GF-D8 (cell line): ENCODE data around the gene ARHGEF6.

Experiments used
- DNase-seq: peaks from one replicate; lab custom pipeline; 2025; lab: John Stamatoyannopoulos, UW

Gene ARHGEF6

DNA sequence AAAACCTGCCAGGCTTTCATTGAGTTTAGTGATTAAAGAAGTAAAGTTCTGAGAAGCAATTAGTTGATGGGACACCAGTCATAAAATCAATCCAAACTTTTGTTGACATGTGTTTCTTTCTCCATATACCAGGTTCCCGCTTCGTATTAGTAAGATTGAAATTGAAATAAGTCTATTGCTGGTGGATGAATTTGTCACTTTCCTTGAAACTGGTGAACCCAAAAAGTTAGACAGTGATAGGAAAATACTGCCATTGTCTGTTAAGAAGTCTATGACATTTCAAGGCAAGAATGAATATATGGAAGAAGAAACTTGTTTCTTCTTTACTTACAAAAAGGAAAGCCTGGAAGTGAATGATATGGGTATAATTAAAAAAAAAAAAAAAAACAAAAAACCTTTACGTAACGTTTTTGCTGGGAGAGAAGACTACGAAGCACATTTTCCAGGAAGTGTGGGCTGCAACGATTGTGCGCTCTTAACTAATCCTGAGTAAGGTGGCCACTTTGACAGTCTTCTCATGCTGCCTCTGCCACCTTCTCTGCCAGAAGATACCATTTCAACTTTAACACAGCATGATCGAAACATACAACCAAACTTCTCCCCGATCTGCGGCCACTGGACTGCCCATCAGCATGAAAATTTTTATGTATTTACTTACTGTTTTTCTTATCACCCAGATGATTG, 132.9 kb downstream of the ARHGEF6 start, which contains the start of gene CD40LG:
TSS of gene CD40LG (plus strand) at position 482 of the 684 bp plus-strand sequence. CDS start at position 573, 91 bp downstream.
- DNase-seq, result no peak

DNA sequence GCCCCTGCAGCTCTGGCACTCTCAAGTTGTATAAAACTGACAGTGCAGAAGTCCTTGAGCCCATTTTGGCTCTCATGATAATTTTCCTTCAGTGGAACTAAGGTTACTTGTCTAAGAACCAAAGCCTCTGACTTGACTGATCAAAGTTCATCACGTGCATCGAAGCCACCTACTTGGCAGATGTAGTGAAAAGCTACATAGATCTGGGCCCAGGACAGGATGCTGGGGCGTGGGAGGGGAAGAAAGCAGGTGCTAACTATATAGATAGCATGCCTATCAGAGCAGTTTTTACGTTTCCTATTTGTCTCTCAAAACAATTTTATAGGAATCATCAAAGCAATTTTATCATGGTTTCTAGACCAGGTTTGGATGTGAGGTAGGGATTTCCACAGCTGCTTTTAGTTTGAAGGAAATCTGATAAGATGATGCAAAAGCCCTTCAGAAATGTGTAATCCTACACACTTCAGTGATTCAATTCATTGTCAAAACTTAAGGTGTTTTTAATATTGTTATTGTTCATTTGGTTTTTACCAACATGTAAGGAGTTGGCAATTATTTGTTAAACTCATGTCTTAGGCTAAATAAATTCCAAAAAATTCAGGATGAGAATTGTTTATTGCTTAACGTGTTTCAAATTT, 134.0 kb downstream of the ARHGEF6 start:
- no peak for DNase-seq

DNA sequence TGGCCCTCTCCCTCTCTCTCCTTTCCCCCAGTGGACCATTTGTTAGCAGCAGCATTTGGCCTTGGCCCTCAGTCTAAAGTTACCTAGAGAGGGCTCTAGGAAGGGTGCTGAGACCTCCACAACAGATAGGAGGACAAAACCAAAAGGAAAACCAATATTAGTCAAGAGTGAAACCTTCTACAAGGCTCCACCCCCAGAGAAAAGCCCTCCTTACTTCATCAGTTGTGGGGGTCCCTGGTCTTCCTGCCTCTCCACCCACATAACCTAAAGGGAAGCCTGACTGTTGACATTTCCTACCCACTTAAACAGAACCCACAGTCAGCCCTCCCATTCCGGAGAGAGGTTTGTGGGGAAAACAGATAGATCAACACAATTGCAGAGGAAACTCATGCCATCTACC, 137.5 kb downstream of the ARHGEF6 start:
- DNase-seq, result peak; percentile 4

DNA sequence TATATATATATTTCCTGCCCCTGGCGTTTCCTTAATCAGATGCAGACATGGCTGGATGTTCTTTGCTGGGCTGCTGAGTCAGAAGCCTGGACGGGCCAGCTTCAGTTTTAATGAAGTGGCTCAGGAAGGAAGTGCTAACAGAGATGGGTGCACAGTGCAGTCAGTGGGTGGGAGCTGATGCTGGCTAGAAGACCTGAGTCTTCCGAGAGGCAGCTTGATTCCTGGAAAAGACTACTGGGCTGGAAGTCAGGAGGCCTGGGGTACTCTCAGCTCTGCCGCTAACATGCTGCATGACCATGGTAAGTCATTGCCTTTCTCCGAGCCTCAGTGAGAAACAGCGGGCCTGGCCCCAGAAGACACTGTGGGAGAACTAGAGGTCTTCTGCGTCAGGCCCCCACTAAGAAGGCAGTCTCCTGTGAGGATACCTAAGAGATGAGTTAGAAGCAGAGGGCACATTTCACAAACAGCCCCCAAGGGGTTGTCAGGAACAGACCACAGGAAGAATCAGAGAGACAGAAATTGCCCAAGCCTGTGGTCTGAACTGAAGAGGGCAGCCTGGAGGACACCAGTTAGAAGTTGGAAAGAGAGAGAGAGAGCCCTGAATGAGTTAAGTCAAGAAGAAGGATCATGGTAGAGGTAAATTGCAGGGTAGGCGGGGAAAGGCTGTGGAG, 141.1 kb downstream of the ARHGEF6 start:
- DNase-seq, result peak; percentile 7

DNA sequence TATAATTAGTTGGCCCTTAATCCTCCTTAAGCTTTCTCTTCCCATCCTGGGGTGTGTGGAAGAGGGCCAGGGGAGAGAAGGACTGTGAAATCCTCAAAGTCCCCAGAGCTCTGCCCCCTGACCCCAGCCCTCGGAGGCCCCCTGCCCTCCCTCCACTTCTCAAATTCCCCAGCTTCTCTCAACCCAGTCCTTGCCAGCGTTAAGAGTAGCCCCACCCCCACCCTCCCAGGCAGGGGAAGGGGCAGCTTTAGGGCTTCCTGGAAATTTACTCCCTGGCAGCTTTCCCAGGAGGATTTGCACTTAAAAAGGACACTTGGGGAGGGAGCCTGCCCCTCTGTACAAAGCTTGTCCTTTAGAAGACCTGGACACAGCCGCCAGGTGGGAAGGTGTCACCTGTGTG, 144.6 kb downstream of the ARHGEF6 start:
- DNase-seq, result no peak

DNA sequence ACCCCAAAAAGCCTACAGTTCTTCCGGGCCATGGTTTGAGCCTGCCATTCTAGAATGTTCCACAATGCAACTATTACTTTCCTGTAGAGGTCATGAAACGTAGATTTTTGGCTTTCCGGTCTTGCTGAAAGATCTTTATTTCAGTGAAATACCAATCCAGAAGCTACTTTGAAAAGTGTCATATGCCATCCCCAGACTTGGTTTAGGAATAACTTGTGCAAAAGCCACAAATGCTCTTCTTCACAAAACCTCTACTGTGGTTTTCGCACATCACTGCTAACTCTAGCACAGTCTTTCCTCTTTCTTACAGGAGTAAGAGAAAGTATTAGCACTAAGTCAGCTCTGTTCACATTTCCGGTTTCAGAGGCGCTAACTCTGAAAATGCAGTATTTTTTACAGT, 145.5 kb downstream of the ARHGEF6 start:
- no peak for DNase-seq

DNA sequence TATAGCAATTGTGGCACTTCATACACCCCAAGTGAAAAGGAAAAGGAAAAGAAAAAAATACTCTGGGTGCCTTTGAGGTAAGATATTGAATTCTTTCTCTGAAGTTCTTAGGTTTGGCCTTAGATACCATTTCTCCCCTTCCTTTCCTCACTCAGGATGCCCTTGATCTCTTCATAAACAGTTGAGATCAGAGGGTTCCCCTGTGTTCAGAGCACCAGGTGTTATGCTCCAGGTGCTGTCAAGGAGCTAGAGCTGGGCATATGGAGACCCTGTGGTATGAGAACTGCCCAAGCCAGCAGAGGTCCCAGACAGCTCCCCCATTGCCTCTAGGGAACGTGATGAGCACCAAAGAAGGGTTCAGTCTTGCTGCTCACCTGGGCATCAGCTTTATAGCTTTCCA, 149.9 kb downstream of the ARHGEF6 start:
- no peak for DNase-seq

DNA sequence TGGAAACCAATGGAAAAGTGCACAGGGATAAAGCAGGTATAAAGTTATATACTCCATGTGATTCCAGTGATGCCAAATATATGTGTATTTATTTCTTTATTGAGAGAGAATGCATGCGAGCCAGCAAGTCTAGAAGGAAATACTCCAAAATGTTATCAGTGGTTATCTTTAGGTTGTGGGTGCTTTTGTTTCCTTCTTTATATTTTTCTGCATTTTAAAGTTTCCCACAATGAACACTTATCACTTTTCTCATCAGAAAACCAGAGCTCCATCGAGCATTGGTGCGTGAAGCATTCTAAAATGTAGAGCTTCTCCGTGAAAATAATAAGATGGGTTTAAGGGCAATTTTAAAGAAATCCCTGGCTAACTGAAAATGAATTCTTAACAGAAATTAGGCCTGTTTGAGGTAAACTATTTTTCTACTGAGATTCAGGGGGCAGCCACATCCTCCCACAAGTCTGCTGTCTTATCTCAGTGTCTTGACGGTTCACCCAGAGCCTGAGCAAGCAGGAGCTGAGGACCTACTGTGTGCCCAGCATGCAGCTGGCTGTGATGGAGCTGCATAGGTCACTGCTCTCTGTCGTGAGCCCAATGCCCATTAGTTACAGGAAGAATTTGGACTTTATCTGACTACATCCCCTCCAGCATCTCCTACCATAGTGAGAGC, 151.5 kb downstream of the ARHGEF6 start:
- DNase-seq, result peak; percentile 34

DNA sequence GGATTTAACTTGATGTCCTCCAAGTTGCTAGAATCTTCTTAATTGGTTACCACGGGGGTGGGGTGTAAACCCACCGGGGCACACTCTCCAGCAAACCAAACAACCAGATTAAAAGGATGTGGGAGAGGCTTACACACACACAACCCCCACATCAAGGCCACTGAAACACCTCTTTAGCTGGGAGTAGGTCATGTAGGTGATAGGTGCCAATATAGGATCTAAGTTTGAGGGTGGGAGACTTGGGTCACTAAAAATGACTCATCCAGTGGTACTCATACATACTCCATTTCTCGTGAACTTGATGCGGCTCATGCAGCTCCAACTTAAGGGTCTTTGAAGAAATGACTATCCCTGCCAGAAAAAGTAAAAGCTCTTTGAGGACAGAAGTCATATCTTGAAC, 153.3 kb downstream of the ARHGEF6 start:
- no peak for DNase-seq

DNA sequence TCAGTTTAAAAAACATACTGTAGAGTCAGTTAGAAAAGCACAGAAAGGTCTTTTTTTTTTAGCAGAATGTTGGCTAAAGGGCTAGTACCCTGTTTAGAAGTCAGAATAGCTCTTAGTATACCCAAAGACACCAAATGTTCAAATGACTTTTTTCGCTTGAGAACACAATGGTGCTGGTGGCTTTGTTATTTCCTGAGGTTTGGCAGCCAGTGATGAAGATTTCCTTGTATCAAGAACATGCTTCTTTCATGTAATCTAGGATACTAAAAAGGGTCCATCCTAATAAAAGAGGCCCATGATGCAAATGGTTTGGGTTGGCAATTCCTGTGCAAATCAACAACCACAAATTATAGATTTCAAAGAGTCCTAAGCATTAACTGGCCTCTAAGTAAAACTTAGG, 153.8 kb downstream of the ARHGEF6 start:
- DNase-seq, result no peak

DNA sequence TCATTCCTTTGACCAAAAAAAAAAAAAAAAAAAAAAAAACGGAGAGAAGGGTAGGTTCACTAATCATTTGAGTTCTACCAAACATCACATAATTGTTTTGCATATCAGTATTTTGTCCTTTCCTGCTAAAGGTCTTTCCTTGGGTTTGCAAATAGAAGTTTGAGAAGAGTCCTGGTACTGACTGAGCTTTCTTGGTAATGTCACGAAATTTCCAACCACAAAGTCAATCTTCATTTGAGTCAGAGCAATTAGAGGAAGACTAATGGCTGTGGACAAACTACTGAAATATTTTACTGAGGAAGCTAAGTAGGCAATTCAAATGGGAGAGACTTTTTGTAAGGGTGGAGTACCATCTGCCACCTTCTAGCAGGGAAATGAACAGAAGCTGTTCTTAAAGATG, 154.5 kb downstream of the ARHGEF6 start:
- no peak for DNase-seq

DNA sequence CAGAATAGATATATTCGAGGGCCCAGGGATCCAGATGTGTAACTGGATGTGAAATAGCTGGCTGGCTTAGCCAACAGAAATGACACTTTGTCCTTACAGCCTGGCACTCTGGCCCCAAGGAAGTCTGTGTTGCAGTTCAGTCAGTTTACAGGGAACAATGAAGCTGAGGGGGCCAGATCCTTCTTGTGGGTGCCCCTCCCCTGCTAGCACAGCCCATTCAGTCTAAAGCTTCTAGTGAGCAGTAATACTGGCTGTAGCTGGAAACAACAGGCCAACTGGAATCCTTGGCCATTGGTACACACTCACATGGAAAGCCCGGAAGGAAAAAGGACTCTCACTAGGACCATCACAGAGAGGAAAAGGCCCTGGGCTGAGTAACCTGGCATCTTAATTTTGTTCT, 155.5 kb downstream of the ARHGEF6 start:
- DNase-seq, result no peak

DNA sequence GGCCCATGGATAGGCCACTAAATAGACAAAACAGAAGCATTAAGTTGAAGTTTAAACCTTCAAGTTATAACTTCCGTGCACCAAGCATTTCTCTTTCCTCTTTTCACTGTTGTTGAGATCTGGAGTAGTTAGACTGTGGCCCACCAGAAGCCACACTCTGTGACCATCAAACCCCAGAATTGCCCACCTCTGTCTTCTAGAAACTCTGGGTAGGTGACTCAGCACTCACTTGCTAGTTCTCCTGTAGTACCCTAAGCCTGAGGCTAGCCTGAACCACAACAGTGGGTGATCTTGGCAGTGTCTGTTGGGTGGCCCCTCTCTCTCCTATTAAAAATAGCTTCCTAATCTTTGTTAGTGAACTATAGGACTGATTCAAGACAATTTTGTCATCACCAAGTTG, 157.3 kb downstream of the ARHGEF6 start:
- no peak for DNase-seq

DNA sequence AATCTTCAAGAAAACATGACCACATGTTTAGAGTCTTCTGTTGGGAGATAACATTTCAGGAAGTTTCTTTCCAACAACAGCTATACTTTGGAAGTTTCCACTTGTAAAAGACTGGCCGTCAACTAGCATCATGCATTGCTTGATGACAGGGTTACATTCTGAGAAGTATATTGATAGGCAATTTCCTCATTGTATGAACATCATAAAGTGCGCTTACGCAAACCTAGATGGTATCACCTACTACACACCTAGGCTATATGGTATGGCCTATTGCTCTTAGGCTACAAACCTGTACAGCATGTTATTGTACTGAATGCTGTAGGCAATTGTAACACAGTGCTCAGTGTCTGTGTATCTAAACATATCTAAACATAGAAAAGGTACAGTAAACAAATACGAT, 158.2 kb downstream of the ARHGEF6 start:
- DNase-seq, result no peak

DNA sequence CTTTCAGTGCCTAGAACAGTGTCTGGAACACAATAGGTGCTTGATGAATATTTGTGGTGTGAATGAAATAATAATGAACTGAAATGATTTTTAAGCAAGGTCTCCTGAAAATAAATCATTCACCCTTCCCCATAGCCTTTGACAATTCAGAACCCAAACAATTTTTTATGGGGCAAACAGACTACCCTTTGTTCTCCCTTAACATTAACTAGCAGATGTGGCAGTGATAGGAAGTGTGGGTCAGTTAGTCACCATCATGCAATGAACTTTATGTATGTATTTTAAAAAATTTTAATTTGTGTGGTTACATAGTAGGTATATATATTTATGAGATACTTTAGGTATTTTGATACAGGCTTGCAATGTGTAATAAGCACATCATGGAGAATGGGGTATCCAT, 160.0 kb downstream of the ARHGEF6 start:
- DNase-seq, result no peak

DNA sequence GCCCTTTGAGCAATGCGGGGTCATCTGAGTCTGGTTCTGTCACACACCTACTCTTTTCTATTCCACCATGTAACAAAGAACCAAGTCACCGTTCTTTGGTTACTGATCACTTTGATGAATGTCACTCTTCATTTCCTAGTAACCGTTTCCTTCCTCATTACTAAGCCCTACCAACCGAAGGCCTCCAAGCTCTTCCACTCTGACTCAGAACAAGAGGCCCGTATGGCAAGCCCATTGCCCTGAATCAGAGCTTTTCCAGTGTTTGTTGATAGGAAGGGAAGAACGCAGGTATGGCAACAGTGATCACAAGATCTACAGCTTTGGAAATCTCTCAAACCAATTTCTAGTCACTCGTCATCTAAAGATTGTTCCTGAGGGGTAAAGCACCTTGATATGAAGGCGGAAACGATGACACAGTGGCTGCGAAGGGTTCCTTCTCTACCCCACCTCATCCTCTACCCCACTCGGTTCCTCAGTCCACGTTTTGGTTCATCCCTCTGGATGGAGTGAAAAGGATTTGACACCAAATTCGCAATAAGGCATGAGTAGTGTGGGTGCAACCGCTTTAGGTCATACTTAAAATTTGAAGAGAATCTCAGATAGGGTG, 160.7 kb downstream of the ARHGEF6 start:
- no peak for DNase-seq

DNA sequence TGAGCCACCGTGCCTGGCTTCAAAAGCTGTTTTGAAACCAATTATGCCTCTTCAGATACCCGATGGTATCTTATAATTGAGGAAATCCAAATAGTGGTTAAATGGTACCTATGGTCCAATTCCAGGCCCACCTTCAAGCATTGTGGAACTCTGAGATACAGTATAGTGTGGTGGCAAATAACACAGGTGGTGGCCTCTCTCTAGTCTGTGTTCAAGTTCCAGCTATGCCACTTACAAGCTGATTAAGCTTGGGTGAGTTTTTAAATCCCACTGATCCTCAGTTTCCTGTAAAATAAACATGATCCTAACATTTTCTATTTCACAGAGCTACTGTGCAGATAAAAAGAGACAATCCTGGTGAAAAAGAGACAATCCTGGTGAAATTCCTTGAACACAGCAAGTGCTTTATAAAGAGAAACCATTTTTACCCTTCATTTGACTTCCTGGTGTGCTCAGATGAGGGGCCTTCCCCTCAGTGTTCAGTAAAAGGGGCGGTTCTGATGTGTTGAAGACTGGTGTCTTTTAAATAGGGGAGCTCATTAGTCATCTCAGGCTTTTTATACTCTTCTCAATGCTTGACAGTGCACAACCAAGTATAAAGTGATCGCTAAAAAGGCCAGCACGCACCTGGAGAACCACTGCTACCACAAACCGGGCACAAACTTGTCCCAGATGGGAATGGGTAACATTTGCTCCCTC, 163.6 kb downstream of the ARHGEF6 start:
- no peak for DNase-seq
